Measurements from ENCODE around the gene SLC24A4.

GRCh38 chr14:92292673-92293072 lies 30.3 kb upstream of the SLC24A4 start:
- TF ChIP-seq CTCF (IDR thresholded peaks at IDR 0.05) (no peak), POLR2AphosphoS5 (IDR thresholded peaks at IDR 0.05) (no peak), POLR2A (IDR thresholded peaks at IDR 0.05) (no peak)
